Mesendoderm (in vitro differentiated cells): ENCODE data around the gene QKI.

ENCODE experiments used
- DNase-seq: peaks from one replicate; pipeline ENCODE4 v3.0.0; 2013
- H2AK5ac ChIP-seq: 2 replicates; pipeline ENCODE4 v1.6.1; 2013; ENCODE audit warnings: low read length, inconsistent platforms
- H2BK120ac ChIP-seq: 2 replicates; pipeline ENCODE4 v1.6.1; 2013; ENCODE audit warnings: low read depth, mild to moderate bottlenecking, low read length, moderate library complexity, mixed read lengths
- H2BK15ac ChIP-seq: replicated peaks from 2 replicates; pipeline ENCODE4 v1.6.1; 2013; ENCODE audit warnings: low read depth, mild to moderate bottlenecking, moderate library complexity
- H2BK5ac ChIP-seq: 2 replicates; pipeline ENCODE4 v1.6.1; 2013; ENCODE audit warnings: low read length, inconsistent platforms
- H3K18ac ChIP-seq: 2 replicates; pipeline ENCODE4 v1.6.1; 2013; ENCODE audit warnings: mild to moderate bottlenecking, low read length, mixed read lengths
- H3K23ac ChIP-seq: one replicate; pipeline ENCODE4 v1.6.1; 2013; ENCODE audit warnings: low read length
- H3K27ac ChIP-seq: 2 replicates; pipeline ENCODE4 v1.5.1; 2013; ENCODE audit warnings: low read depth, mild to moderate bottlenecking, inconsistent platforms, low read length, moderate library complexity
- H3K27me3 ChIP-seq: 2 replicates; pipeline ENCODE4 v1.6.1; 2013; ENCODE audit warnings: low read length, control low read depth, mild to moderate bottlenecking, inconsistent platforms; ENCODE audit not compliant: insufficient read depth, poor library complexity
- H3K36me3 ChIP-seq: 2 replicates; pipeline ENCODE4 v1.6.1; 2013; ENCODE audit warnings: low read length, inconsistent platforms; ENCODE audit not compliant: control insufficient read depth, insufficient read depth
- H3K4ac ChIP-seq: one replicate; pipeline ENCODE4 v1.6.1; 2013; ENCODE audit warnings: low read depth, mild to moderate bottlenecking, low read length, moderate library complexity
- H3K4me1 ChIP-seq: 2 replicates; pipeline ENCODE4 v1.6.1; 2013; ENCODE audit warnings: low read depth, low read length, inconsistent platforms; ENCODE audit not compliant: control insufficient read depth
- H3K4me2 ChIP-seq: 2 replicates; pipeline ENCODE4 v1.6.1; 2013; ENCODE audit warnings: low read length
- H3K4me3 ChIP-seq: 2 replicates; pipeline ENCODE4 v1.5.1; 2013; ENCODE audit warnings: mild to moderate bottlenecking, low read length
- H3K56ac ChIP-seq: one replicate; pipeline ENCODE4 v1.6.1; 2013; ENCODE audit warnings: low read length
- H3K79me1 ChIP-seq: 2 replicates; pipeline ENCODE4 v1.6.1; 2013; ENCODE audit warnings: low read length, inconsistent platforms
- H3K79me2 ChIP-seq: 2 replicates; pipeline ENCODE4 v1.6.1; 2013; ENCODE audit warnings: mild to moderate bottlenecking, low read length; ENCODE audit not compliant: control insufficient read depth, insufficient read depth
- H3K9ac ChIP-seq: 2 replicates; pipeline ENCODE4 v1.6.1; 2013; ENCODE audit warnings: low read length, inconsistent platforms
- H4K5ac ChIP-seq: one replicate; pipeline ENCODE4 v1.6.1; 2013; ENCODE audit warnings: low read length
- H4K8ac ChIP-seq: one replicate; pipeline ENCODE4 v1.6.1; 2013; ENCODE audit warnings: low read depth, mild to moderate bottlenecking, control low read depth, low read length, moderate library complexity
- WGBS: extraction: QIAGEN DNeasy Blood & Tissue Kit; methylation state at CpG from one replicate; pipeline ENCODE4 v1.1.7; 2013; ENCODE audit warnings: low lambda C conversion rate, missing lambda C conversion rate; ENCODE audit not compliant: insufficient coverage; ENCODE audit errors: extremely low coverage; 5-methylcytosine and 5-hydroxymethylcytosine counted together

Gene QKI

DNA sequence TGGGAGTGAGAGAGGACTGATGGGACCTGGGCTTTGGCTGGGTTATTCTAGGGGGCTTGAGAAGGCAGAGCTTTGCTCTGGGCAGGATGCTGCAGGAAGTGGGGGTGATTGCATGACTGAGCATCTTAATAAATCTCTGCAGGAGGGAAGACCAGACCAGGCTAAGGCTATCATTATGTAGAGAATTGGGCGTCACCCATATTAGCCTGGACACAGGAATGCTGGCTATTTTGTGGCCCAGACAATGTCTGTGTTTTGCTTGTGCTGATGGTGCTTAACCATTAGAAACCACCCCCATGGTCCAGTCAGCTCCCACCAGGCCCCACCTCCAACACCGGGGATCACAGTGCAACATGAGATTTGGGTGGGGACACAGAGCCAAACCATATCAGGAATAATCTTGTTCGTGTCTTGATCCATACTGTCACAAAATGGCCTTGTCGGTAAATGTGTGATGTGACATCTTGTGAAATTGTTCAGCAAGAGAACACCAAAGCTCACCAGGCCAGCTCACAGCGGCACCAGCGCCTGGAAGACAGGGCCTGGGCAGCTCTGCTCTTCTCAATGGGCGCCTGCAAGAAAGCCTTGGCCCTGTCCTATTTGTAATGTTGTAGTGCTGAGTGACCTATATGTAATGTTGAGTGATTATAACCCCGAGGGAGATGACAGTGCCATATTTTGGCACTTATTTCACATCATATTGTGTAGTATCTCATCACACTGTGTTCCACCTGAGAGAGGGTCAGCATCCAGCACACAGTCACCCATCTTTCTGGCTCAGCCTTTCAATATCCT is 211.8 kb downstream of the QKI start:
- H4K8ac ChIP-seq, result no peak overlapping the region
- no peaks in the 10 kb centered on the region for H3K36me3 ChIP-seq
- WGBS, result no CpG with 5 or more reads among the region's 8 CpGs
- H2BK5ac ChIP-seq, result no peak overlapping the region
- H3K4me2 ChIP-seq, result no peak overlapping the region
- H3K4me1 ChIP-seq, result no peaks in the 10 kb centered on the region
- no peak overlapping the region for H2BK120ac ChIP-seq
- H2BK15ac ChIP-seq, result no peak overlapping the region
- H3K4me3 ChIP-seq, result no peak overlapping the region
- no peak for DNase-seq
- no peak overlapping the region for H3K18ac ChIP-seq
- no peak overlapping the region for H3K4ac ChIP-seq
- H3K23ac ChIP-seq, result no peak overlapping the region
- no peak overlapping the region for H3K27ac ChIP-seq
- no peak overlapping the region for H3K56ac ChIP-seq
- no peak overlapping the region for H2AK5ac ChIP-seq
- no peak overlapping the region for H3K9ac ChIP-seq
- H3K79me1 ChIP-seq, result no peaks in the 10 kb centered on the region
- H4K5ac ChIP-seq, result no peak overlapping the region
- H3K27me3 ChIP-seq, result no peaks in the 10 kb centered on the region
- H3K79me2 ChIP-seq, result no peaks in the 10 kb centered on the region

DNA sequence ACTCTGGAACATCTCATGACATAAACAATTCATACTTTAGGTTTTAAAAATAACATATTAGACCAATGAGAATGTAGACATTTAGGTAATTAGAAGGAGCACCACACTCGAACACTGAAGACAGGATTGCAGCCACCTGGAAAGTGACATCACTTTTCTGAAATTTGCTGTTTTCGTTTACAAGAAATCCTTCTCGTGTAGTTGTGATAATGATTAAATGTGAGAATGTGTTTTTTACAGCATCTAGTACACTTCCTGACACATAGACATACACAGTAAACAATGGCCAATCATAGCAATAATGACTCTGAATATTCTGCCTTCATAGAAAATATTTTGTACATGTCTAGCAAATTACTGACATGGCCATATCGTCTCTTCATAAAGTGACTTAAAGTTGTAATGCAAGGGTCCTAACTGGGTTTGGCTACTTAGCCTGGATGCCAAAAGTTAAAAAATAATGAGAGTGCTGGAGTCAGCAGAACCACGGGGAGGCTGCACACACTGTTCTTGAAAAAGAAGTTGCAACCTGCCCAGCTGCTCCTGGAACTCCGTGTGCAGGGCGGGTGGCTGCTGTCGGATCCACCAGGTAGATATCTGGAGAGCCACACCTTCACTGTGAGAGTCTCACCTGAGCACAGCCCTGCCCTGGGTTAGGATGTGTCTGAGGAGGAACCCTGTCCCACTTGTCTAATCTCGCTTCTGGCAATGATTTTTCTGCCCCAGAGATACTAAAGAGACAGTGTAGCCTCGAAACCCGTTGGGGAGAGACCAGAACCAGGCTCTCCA is 212.9 kb downstream of the QKI start:
- Histone ChIP-seq H3K36me3 (no peaks in the 10 kb centered on the region), H2AK5ac (no peak overlapping the region), H3K56ac (no peak overlapping the region), H3K27ac (no peak overlapping the region), H3K27me3 (no peaks in the 10 kb centered on the region), H3K9ac (no peak overlapping the region), H3K23ac (no peak overlapping the region), H2BK5ac (no peak overlapping the region), H4K8ac (no peak overlapping the region), H3K4ac (no peak overlapping the region), H3K79me2 (no peaks in the 10 kb centered on the region), H3K4me3 (no peak overlapping the region), H3K4me1 (no peaks in the 10 kb centered on the region), H2BK15ac (no peak overlapping the region), H3K4me2 (no peak overlapping the region), H3K79me1 (no peaks in the 10 kb centered on the region), H2BK120ac (no peak overlapping the region), H4K5ac (no peak overlapping the region), H3K18ac (no peak overlapping the region)
- no peak for DNase-seq
- WGBS, result no CpG with 5 or more reads among the region's 11 CpGs
